CD4-positive, alpha-beta T cell treated with Interleukin-4 for 1 hour (primary cell): ENCODE data around the gene RHBDL1.

Source experiments
- DNase-seq, 2 donors: peaks; one replicate each; pipeline ENCODE4 v3.0.0-alpha.2; 2020 to 2022

The RHBDL1 gene

DNA sequence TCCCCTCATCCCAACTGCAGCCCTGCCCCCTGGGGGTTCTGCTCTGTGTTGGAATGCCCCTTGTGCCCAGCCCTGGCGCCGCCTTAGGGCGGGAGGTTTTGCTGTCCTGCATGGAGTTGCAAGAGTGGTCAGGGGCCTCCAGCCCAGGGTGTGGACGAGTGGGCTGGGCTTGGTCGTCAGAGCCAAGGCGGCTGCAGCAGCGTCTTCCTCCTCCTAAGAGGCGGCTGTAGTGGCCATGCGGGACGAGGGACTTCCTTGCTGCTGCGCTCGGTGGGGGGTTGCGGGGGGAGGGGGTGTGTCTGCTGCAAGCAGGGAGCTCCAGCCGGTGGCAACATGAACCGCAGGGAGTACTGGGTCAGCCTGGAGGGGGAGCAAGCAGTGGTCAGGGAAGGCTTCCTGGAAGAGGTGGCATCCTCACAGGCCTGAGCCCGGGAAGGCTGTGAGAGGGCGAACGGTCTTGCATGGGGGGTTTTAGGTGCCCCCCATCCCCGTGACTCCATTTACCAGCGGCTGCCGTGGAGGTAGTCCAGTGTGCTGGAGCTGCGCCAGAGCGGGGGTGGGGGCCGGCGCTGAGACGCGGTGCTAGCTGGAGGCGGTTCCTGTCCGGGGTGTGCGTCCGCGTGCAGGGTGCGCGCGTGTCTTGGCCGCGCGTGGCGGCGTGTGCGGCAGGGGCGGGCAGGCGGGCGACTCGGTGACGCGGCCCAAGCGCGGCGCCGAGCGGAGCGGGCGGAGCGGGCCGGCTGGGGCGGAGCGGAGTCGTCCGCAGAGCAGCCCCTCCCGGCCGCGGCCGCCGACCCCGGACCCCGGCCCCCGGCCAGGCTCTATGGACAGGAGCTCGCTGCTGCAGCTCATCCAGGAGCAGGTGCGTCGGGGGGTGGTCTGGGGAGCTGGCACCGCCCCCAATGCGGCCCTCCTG, at the start of gene RHBDL1:
RHBDL1 (plus strand) TSS at position 704 of the 916 bp plus-strand sequence; CDS start at position 824, 120 bp downstream.
- DNase-seq: no peak

DNA sequence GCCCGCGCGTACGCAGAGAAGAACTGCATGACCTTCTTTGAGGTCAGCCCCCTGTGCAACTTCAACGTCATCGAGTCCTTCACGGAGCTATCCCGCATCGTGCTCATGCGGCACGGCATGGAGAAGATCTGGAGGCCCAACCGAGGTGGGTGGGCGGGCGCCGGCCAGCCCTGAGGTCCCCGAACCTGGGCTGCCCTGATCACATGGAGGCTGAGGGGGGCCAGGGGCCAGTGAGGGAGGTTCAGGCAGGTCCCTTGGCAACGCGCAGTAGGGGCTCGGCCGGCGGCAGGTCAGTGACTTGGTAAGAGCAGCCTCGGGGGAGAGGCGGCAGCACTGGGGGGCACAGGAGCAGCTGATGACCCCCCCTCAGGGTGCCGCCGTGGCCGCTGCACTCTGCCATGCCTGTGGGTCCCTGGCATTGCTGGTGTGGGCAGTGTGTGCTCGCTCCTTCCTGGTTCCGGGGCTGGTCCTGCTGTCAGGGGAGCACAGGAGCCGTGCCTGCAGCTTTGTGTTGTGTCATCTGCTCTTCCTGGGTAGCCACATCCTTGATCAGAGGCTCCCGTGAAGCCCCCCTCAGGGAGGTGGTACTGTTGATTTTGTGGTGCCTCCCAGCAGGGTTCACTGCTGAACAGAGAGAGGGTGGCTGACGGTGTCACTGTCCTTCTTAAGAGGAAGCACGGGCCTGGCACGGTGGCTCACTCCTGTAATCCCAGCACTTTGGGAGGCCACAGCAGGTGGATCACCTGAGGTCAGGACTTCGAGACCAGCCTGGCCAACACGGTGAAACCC, 49.3 kb upstream of the RHBDL1 start:
- DNase-seq: no peak

DNA sequence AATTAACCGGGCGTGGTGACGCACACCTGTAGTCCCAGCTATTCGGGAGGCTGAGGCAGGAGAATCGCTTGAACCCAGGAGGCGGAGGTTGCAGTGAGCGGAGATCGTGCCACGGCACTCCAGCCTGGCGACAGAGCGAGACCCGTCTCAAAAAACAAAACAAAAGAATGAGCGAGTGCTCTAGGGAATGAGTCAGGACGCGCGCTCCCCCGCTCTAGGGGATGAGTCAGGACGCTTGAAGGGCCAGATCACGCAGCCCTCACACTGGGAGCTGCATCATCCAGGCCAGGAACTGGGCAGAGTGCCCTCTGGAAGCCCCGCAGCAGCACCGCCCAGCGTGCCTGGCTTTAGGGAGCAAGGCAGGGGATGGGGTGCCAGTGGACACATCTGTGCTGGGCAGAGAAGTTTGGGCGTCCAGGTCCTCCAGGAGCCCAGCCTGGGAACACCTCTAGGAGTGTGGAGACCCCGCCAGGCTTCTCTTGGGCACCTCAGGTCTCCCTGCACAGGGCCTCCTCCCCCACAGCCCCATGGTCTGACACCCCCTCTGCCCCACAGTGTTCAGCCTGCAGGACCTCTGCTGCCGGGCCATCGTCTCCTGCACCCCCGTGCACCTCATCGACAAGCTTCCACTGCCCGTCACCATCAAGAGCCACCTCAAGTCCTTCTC, 48.6 kb upstream of the RHBDL1 start:
- no peak for DNase-seq

DNA sequence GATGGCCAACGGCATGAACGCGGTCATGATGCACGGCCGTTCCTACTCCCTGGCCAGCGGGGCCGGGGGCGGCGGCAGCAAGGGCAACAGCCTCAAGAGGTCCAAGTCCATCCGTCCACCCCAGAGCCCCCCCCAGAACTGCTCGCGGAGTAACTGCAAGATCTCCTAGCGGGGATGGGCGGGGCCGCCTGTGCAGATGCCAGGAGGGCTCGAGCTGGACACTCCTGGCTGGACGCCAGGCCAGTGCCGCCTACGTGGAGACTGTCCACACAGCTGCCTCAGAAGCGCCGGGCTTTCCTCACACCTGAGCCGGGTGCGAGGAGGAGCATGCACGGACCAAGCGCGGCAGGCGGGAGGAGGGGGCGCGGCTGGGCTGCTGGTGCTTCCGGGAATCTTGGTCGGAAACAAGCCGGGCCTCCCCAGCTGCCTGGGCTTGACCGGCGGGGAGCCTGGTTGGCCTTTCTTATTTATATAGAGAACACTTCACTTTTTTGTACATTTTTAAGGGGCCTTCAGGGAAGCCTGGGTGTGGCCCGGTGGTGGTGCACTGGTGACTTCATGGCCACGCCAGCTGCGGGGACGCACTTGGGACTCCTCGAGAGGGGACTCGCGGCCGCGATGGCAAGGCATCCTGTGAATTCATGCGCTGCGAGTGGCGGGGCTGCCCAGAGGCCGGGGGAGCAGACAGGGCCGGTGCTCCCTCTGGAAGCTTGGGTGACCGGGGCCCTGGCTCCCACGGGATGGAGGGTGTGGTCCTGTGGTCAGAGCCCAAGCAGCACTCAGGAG, 47.8 kb upstream of the RHBDL1 start:
- no peak for DNase-seq

DNA sequence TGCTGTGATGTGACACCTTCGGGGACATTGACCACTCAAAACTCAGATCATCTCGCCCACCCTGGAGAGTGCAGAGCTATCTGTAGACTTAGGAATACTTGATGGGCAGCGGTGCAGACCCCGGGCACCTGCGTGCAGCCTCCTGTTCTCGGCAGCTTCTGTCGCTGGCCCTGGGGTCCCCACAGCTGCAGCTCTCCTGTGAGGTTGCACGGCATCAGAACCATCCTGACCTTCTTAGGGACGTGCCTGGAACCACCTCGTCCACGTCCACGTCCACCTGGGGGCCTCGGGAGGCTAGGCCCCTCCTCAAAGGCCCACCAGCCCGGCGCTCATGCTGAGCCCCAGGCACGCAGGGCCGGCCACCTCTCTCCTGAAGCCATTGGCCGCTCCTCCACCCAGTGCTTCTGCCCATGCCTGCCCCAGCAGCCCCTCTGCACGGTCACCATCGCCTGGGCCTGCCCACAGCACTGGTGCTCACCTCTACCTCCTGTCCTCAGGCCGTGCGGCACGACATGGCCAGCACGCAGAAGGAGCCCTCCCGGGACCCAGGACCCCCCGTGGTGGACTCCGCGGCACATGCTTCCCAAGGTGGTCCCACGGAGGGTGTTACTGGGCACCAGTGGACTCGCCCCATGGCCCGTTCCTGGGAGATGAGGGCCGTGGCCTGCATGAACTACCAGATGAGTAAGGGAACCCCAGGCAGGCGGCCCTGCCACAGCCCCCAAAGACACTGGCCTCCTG, 47.0 kb upstream of the RHBDL1 start:
- no peak for DNase-seq

DNA sequence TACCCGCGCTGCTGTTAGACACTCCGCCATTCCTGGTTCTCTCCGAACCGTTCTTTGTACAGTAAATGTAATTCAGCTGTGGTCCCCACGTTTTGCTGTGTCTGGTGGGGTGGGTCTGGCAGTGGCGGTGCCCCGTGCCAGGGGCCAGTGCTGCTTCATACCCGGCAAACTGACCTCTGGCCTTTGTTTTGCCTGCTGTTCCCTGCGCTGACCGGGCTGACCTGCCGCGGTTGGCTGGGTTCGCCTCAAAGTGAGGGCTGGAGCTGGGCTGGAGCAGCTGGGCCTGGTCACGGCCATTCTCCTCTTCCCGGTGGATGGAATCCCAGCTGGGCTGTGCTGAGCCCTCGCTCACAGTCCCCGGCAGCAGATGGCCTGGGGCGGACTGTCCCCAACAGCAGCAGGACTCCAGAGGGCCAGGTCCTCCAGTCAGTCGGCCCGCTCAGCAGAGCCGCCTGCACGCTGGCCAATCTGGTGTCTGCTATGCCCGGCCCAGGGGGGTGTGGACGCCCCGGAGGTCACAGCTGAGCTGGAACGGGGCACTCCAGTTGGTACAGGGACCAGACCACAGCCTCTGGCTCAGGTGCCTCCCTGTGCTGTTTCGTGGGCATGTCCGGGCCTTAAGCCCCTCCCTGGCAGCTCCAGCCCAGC, 46.2 kb upstream of the RHBDL1 start:
- DNase-seq: no peak

DNA sequence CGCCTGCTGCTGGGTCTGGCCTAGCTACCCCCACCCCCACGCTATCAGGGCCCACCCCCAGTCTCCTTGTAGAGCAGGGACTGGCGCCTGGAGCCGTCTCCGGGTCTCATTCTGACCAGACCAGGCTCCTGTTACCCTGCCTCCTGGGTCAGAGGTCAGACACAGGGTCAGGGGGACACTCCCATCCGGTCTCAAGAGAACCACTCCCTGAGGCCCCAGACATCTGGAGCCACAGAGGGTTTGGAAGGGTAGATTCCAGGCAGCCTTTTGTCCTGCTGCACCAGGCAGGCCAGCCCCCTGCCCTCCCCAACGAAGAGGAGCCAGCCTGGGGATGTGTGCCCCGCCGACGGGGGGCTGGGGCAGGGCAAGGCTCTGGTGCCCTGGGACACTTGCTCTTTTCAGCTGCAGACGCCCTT, 45.6 kb upstream of the RHBDL1 start:
- DNase-seq: no peak

DNA sequence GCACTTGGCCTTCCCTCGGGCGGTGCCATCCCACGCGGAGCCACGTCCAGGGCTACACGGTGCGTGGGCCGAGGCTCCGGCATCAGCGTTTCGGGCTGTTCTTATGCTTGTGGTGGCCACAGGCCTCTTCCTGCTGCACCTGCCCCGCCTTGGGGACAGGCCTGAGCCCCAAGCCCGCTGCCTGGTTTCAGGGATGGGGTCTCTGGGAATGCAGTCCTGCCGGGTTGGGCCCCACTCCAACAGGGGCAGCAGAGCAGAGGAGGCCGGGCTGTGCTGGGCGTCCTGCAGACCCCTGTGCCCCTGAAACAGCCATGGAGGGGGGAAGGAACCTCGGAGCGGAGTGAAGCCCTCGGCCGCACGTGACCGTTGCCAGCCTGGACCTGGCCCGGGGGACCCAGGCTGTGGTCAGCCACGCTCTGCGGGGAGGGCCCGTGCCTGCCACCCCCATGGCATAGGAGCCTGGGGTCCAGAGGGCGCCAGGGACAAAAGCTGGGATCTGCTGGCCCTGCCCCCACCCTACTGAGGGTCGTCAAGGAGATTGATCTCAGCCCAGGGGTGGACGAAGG, 45.1 kb upstream of the RHBDL1 start:
- no peak for DNase-seq

DNA sequence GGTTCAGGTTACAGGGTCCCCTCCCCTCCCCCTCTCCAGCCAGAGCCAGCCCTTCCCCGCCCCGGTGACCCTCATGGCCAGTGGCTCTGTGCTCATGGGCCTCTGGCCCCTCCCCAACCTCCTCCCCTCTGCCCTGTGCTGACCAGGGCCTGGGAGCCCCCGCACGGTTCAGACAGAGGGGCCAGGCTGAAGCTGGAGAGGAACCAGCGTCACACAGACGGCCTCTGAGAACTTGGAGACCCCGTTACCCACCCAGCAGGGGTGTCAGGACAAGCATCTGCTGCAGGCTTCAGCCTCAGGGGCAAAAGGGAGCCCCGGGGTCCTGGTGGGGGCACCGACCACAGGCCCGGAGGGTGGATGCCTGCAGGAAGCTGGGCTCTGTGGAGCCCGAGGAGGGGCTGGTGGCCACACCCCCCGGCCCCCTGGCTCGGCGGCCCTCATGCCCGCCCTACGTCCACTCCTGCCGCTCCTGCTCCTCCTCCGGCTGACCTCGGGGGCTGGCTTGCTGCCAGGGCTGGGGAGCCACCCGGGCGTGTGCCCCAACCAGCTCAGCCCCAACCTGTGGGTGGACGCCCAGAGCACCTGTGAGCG, 44.6 kb upstream of the RHBDL1 start, which contains the start of gene WFIKKN1:
WFIKKN1 (plus strand) TSS at position 171 of the 591 bp plus-strand sequence; CDS start at position 440, 269 bp downstream.
- DNase-seq: no peak

DNA sequence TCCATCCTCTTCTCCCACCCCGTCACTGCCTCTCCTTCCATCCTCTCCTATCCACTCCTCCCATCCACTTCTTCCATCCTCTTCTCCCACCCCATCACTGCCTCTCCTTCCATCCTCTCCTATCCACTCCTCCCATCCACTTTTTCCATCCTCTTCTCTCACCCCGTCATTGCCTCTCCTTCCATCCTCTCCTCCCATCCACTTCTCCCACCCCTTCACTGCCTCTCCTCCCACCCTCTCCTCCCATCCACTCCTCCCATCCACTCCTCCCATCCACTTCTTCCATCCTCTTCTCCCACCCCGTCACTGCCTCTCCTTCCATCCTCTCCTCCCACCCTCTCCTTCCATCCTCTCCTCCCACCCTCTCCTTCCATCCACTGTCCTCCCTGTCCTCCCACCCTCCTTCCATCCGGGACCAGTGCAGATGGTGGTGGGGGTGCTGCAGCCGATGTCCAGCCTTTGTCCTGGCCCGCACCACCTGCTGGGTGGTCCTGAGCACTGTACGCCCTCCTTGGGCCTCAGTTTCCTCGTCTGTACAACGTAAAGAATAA, 43.6 kb upstream of the RHBDL1 start:
- no peak for DNase-seq

DNA sequence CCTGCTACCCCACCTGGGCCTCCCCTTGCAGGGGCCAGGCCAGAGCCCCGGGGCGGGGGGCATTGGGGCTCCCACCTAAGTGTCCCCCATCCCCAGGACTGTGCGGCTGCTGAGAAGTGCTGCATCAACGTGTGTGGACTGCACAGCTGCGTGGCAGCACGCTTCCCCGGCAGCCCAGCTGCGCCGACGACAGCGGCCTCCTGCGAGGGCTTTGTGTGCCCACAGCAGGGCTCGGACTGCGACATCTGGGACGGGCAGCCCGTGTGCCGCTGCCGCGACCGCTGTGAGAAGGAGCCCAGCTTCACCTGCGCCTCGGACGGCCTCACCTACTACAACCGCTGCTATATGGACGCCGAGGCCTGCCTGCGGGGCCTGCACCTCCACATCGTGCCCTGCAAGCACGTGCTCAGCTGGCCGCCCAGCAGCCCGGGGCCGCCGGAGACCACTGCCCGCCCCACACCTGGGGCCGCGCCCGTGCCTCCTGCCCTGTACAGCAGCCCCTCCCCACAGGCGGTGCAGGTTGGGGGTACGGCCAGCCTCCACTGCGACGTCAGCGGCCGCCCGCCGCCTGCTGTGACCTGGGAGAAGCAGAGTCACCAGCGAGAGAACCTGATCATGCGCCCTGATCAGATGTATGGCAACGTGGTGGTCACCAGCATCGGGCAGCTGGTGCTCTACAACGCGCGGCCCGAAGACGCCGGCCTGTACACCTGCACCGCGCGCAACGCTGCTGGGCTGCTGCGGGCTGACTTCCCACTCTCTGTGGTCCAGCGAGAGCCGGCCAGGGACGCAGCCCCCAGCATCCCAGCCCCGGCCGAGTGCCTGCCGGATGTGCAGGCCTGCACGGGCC, 42.8 kb upstream of the RHBDL1 start:
- no peak for DNase-seq

DNA sequence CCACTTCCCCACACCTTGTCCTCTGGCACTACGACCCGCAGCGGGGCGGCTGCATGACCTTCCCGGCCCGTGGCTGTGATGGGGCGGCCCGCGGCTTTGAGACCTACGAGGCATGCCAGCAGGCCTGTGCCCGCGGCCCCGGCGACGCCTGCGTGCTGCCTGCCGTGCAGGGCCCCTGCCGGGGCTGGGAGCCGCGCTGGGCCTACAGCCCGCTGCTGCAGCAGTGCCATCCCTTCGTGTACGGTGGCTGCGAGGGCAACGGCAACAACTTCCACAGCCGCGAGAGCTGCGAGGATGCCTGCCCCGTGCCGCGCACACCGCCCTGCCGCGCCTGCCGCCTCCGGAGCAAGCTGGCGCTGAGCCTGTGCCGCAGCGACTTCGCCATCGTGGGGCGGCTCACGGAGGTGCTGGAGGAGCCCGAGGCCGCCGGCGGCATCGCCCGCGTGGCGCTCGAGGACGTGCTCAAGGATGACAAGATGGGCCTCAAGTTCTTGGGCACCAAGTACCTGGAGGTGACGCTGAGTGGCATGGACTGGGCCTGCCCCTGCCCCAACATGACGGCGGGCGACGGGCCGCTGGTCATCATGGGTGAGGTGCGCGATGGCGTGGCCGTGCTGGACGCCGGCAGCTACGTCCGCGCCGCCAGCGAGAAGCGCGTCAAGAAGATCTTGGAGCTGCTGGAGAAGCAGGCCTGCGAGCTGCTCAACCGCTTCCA, 42.0 kb upstream of the RHBDL1 start:
- DNase-seq: no peak

DNA sequence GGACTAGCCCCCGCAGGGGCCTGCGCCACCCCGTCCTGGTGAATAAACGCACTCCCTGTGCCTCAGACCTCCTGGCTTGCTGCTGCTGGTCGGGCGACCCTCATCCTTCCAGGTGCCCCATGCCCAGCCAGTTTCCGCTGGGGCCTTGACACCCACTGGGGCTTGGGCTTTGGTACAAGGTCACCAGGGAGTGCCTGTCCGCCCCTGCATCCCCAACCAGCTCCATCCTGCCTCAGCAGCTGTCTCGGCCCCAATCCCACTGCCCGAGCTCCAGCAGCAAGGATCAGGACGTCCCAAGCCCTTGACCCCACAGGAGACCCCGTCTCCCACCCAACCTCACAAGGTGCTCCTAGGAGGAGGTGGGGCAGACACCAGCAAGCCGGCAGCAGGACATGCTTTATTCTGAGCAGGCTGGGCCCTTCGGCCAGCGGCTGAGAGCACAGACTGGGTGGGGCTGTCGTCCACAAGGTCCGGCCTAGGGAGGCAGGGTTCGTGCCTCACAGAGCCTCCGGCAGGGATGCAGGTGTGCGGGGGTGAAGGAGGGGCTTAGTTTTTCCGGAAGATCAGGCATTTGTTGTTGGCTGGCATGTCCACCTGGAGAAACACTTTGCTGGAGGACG, 41.3 kb upstream of the RHBDL1 start:
- no peak for DNase-seq

DNA sequence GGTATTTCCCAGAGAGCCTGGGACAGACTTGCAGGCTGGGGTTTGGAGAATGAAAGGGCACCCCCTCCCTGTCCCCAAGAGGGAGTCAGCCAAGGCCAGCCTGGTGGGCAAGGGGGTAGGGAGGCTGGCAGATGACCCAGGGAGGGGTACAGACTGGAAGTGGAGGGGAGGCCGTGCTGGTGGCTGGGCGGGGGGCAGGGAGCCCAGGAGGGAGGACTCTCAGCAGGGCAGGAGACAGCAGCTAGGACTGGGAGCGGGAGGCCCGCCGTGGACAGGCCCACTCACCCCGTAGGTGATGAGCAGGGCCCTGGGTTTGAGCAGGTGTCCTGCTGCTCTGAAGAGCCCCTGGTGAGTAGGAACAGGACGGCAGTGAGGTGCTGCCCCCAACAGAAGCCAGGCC, 40.5 kb upstream of the RHBDL1 start:
- DNase-seq: no peak

DNA sequence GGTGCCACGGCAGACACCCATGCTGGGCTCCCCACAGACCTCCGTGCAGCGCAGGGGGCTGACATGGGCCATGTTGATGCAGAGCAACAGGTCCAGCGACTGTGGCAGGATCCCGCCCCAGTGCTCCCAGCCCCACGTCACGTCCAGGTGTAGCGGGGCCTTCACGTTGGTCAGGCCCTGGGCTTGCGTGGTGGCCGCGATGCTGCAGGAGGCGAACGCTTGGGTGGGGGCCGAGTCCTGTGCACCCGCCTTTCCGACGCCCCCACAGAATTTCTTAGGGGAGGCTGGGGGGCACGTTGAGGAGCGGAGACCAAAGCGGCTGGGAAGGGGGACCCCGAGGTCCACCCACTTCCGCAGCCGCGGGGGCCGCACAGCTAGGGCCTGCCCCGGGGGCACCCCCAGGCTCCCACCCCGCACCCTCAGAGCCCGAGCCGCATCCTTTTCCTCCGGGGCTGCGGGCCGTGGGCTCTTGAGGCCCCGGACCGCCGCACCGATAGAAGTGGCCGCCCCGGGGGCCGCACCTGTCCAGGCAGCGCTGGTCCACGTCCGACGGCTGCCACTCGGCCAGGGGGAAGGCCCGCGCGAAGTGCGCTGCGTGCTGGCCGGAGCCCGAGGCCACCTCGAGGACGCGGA, 39.8 kb upstream of the RHBDL1 start:
- DNase-seq: no peak

DNA sequence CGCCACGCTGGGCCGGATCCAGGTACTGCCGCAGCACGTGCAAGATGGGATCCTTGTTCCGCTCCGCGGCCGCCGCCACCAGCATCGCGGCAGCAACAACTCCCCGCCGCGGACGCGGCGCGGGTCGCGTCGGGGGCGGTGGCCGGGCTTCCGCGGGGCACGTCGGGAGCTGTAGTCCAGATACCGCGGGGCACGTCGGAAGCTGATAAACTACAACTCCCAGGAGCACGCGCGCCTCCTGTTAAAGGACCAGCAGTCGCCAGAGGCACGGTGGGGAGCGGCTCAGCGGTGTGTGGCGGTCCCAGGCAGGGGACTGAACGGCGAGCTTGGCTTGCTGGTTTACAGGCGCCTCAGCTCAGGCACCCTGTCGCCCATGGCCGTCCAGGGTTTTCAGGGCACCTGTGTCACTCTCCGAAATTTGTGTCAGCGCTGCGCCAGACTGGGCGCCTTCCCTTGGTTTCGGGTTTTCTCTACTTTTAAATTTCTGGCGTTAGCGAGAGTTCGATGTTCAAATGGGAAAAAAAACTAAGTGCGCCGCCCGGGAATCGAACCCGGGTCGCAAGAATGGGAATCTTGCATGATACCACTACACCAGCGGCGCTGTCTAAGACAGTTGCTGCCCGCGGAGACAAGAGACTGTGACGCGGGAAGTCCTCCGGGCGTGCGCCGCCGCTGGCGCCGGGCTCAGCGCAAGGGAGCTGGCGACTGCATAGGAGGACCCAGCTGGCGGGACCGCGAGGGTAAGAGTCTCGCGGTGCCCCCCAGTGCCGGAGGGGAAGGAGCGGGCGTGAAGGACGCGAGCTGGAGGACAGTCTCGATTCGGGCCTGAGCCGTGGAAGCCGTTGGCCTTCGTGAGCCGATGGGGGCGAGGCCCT, 39.0 kb upstream of the RHBDL1 start, which contains the start of gene METTL26:
METTL26 (minus strand) TSS at position 100 of the 875 bp plus-strand sequence; CDS start at position 85, 15 bp downstream.
- peak; percentile 95 for DNase-seq
